GM21447 (cell line): ENCODE data around the gene TM7SF3.
"Not testable (repeated sequence)": the region's sequence is repeated elsewhere in the genome, so short reads cannot be mapped to it uniquely, and the experiment has no call there.

Experiments used
- ATAC-seq: cut with Tn5 transposase; IDR thresholded peaks from one replicate; pipeline ENCODE4 v1.9.1; 2021; ENCODE audit not compliant: unreplicated experiment

TM7SF3 gene, protein sequence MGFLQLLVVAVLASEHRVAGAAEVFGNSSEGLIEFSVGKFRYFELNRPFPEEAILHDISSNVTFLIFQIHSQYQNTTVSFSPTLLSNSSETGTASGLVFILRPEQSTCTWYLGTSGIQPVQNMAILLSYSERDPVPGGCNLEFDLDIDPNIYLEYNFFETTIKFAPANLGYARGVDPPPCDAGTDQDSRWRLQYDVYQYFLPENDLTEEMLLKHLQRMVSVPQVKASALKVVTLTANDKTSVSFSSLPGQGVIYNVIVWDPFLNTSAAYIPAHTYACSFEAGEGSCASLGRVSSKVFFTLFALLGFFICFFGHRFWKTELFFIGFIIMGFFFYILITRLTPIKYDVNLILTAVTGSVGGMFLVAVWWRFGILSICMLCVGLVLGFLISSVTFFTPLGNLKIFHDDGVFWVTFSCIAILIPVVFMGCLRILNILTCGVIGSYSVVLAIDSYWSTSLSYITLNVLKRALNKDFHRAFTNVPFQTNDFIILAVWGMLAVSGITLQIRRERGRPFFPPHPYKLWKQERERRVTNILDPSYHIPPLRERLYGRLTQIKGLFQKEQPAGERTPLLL

DNA sequence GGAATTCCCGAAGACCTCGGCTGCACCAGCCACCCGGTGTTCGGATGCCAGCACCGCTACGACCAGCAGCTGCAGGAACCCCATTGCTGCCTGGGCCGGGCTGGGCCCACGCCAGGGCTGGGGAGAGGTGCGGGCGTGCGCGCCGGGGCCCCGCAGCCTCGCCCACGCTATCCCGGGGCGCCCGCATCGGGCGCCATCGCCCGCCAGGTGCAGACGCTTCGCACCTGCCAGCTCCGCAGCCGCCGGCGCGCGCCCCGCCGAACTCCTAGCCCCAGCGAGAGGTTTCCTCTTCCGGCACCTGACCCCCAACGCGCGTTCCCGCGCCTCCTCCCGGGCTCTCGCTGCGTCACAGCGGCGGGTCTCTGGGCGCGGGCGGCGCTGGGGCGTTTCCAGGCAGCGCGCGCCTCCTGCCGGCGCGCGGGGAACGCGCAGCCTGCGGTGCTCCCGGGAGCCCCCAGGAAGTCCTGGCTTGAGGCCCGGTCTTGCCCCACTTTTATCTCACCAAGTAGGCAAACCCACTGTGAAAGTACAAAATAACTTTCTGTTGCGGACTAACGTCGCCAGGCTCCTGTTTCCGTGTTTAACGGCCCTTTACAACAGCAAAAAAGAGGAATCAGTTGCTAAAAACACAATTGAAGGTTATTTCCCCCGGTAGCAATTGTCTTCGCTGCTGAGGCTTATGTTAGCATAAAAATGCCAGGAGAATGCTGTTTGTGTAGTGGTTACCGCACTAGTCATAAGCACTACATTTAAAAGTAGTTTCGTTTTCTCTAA lies at the start of gene TM7SF3:
Gene TM7SF3 (minus strand): TSS at position 300 of the 774 bp plus-strand sequence. CDS start 216 bp downstream, at position 84.
- ATAC-seq, result peak; percentile 82

- no peak for ATAC-seq
Observed at GRCh38 chr12:27063250-27063851, 49.2 kb upstream of the TM7SF3 start.

- ATAC-seq, result no peak
Observed at GRCh38 chr12:27061317-27061716, 47.1 kb upstream of the TM7SF3 start.

- no peak for ATAC-seq
Observed at GRCh38 chr12:27060740-27061139, 46.6 kb upstream of the TM7SF3 start.

DNA sequence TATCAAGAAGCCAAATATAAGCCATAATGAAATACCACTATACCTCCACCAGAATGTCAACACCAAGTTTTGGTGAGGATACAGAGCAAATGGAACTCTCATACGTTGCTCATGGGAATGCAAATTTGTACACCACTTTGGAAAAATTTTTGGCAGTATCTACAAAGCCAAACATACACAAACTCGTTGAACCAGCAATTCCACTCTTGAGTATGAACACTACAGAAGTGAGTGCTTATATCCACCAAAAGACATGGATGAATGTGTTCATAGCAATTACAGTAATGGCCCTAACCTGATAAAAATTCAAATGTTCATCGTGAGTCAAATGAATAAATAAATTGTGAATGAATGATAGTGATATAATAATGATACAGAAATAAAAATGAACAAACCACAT lies 43.4 kb upstream of the TM7SF3 start:
- ATAC-seq, result no peak

DNA sequence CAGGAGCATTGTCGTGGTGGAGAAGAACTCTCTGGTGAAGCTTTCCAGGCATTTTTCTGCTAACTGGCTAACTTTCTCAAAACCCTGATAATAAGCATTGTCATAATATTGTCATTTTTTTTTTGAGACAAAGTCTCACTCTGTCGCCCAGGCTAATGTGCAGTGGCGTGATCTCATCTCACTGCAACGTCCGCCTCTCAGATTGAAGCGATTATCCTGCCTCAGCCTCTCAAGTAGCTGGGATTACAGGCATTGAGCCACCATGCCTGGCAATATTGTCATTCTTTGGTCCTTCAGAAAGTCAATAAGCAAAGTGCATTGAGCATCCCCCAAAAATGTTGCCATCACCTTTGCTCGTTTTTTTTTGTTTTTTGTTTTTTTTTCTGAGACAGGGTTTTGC lies 41.8 kb upstream of the TM7SF3 start:
- ATAC-seq, result no peak

GRCh38 chr12:27052742-27053141 lies 38.6 kb upstream of the TM7SF3 start:
- no peak for ATAC-seq

DNA sequence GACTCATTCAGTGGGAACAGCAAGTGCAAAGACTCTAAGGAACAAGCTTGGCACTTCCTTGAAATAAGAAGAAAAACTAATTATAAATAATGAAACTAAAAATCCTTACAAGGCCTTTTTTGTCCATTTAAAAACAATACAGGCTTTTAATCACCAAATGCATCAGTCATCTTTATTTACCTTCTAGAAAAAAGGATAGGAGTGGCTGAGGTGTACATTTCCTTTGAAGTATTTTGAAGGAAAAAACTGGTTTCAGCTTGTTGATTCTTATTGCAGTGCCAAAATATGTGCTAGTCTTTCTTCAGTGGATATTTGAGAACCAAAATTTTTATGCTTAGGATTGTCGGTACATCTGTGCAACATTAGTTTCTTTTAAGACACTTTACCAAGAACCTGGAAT lies 38.0 kb upstream of the TM7SF3 start:
- no peak for ATAC-seq

- no peak for ATAC-seq
Observed at GRCh38 chr12:27048822-27049752, 34.9 kb upstream of the TM7SF3 start.

DNA sequence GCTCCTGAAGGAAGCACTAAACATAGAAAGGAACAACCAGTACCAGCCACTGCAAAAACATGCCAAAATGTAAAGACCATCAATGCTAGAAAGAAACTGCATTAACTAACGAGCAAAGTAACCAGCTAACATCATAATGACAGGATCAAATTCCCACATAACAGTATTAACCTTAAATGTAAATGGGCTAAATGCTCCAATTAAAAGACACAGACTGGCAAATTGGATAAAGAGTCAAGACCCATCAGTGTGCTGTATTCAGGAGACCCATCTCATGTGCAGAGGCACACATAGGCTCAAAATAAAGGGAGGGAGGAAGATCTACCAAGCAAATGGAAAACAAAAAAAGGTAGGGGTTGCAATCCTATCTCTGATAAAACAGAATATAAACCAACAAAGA lies 27.8 kb upstream of the TM7SF3 start:
- ATAC-seq, result not testable (repeated sequence)

- ATAC-seq, result not testable (repeated sequence)
Observed at GRCh38 chr12:27040637-27041036, 26.5 kb upstream of the TM7SF3 start.

DNA sequence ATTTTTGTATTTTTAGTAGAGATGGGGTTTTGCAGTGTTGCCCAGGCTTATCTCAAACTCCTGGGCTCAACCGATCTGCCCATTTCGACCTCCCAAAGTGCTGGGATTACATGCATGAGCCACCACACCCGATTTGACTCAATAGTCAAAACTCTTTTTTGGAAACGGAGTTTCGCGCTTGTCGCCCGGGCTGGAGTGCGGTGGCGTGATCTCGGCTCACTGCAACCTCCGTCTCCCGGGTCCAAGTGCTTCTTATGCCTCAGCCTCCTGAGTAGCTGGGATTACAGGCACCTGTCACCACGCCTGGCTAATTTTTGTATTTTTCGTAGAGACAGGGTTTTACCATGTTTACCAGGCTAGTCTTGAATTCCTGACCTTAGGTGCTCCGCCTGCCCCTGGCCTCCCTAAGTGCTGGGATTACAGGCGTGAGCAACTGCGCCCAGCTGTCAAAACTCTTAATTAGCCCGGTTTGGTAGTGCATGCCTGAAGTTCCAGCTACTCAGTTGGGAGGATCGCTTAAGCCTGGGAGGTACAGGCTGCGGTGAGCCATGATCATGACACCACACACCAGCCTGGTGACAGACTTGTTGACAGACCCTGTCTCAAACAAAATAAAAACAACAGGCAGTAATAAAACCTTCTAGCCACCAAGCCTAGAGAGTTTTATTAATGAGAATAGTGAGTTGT lies 20.6 kb upstream of the TM7SF3 start:
- no peak for ATAC-seq

DNA sequence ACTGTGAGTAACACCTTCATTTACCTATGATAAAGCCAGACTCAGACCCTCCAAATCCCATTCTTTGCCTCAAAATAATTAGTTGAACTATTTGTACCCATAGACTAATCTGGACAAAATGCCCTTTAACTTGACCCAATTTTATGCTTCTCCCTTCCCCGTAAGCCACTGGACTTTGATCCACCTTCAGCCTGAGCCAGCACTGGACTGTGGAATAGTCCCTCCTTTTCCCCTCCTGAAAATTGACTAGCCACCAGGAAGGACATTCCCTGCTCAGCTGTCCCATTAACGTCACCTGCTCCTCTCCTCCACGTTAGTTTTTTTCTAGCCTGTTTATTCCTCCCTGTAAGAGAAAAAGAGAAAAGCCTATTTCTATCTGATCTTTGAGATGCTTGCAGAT lies 18.5 kb upstream of the TM7SF3 start:
- ATAC-seq, result no peak

DNA sequence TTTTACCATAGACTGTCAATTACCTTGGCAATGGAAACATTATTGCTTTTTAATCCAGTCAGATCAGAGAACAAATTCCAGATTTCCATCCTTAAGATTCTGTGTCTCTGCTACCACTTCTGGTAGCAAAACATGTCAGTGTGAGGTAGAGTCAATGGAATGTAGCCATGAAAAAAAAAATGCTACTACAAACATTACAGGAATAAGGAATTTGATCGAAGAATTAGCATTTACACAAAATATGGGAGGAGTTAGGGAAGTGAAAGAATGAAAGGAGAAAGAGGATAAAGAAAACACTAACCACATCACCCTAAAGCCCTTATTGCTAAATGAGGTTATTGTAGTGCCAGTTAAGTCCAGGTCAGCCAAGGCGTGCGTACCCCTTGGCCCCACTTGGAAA lies 17.3 kb upstream of the TM7SF3 start:
- ATAC-seq, result no peak

GRCh38 chr12:27026257-27026656 lies 12.1 kb upstream of the TM7SF3 start:
- ATAC-seq, result no peak

DNA sequence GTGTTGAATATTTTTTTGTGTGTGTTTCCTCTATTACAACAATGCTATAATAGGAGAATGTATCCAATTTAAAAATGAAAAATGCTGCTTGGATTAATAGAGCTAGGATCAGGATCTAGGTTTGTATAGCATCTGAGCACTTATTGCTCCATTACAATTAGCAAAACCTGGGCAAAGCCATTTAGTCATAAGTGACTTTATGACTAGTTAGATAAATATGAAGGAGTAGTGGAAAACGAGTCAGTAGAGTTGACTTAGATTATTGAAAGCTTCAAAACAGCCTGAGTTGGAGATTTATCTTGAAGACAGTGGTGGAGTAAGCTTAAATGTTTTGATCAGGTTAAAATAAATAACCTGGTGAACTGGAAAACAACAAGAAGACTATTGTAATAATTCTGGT lies 10.9 kb upstream of the TM7SF3 start:
- no peak for ATAC-seq

DNA sequence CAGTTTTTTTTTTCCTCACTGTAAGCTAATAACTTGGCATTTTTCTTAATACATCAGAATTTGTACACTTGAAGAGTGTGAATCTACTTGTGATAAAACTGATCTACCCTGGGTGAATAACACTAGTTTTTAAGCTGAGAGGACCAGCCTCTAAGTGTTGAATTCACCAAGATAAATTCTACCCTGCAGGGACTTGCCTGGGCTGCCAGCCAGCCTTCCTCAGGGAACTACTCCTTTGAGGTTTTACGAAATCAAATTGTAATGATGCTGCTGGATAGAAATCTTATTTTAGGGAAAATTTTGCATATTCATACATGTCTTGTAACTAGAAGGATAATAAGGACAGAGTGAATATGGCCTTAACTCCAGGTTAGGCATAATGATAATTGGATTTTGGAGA lies 10.1 kb upstream of the TM7SF3 start:
- no peak for ATAC-seq

- no peak for ATAC-seq
Observed at GRCh38 chr12:27020761-27021160, 6.6 kb upstream of the TM7SF3 start.

DNA sequence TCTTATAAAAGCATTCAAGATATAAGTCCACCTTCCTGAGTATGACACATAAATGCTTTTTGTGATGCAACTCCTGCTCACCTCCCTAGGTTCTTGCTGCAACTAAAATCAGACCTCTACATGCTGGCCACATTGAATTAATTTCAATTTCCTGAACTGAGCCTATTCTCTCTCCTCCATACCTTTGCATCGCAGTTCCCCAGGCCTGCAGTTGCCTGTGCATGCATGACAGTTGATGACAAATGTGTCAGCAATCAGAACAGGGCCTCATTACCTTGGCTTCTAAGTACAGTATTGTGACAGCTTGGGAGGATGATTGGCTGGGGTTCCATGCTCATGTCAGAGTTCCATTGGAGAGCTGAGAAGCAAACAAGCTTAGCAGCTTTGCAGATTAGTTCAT lies 3.9 kb upstream of the TM7SF3 start:
- ATAC-seq, result no peak
